COLO829 (cell line): ENCODE data around the gene SMYD3.

ENCODE experiments used
- DNase-seq: peaks from one replicate; pipeline ENCODE4 v3.0.0; 2012; ENCODE audit warnings: low spot score

SMYD3 gene

DNA sequence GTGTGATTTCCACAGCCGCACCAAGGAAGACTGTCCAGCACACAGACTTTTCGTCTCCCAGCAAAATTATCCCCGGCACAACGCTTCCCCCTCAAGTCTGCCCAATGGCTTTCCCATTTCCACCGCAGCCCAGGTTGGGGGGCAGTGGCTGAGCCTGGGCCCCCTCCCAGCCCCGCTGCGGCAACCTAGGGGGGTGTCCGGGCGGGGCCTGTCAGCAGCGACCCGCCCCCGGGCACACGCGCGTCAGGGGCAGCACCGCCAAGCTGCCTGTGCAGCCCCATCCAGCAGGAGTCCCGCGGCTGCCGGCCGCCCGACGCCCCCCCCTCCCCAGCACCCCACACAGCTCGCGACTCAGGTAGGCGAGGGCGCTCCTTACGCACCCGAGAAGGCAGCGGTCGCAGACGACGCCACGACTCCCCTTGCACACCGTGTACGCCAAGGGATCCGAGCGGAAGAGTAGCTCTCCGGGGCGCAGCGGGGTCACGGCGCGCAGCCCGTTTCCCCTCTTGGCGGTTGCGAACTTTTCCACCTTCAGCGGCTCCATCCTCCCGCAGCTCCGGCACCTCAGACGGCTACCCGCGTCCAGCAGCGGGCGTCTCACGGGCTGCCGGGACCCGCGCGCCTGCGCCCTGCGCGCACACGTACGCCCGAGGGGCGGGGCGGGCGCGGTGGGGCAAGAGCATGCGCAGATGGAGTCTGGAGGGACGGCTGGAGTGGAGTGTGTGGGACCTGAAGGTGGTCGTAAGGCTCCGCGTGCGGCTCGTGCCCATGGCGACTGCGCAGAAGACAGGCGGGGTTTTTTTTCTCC, at the start of gene SMYD3:
Gene SMYD3, minus strand, starts transcription at position 606 of the 808 bp plus-strand sequence.
- DNase-seq: peak; percentile 87

DNA sequence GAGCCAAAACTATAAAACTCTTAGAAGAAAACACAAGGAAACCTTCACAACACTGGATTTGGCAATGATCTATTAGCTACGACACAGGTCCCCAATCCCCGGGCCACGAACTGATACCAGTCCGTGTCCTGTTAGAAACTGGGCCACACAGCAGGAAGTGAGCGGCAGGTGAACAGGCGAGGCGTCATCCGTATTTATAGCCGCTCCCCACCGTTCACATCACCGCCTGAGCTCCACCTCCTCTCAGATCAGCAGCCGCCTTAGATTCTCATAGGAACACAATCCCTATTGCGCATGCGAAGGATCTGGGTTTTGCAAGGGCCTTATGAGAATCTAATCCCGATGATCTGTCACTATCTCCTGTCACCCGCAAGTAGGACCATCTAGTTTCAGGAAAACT, 47.1 kb upstream of the SMYD3 start:
- no peak for DNase-seq

DNA sequence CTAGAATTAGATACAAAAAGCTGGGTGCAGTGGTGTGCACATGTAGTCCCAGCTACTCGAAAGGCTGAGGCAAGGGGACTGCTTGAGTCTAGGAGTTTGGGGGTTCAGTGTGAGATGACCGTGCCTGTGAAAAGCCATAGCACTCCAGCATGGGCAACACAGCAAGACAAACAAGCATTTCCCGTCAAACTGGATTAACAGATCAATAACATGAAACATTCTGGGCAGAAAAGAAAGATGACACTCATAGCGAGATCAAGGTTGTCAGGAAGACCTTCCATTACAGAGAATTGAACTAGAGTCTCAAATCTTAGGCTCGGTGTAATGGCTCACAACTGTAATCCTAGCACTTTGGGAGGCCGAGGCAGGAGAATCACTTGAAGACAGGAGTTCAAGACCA, 45.0 kb upstream of the SMYD3 start:
- no peak for DNase-seq

DNA sequence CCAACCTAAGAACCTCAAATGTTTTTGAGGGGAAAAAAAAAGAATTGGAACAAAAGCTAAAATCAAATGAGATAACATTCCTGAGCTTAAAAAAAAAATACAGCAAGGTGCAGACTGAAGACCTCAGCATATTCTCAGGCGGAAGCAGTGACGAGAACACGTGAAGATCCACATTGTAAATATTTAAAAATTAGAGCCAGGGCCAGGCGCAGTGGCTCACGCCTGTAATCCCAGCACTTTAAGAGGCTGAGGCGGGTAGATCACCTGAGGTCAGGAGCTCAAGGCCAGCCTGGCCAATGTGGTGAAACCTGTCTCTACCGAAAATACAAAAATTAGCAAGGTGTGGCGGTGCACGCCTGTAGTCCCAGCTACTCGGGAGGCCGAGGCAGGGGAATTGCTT, 43.3 kb upstream of the SMYD3 start:
- no peak for DNase-seq

DNA sequence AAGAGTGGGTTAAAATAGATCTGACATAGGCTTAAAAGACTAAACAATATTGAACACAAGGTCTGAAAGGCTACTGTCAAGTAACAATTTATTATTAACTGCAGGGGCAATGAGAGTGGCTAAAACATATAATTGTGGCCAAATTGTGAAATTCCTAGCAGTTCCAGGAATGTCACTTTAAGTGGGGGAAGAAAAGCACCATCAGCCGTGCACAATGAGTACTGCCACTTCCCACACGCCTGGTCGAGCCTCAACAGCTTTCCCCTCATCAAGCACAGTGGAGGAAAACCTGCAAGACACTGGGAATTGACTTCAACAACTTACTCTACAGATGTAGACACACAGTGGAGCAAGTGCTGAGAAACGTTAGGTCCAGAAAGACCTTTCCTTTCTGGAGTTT, 42.6 kb upstream of the SMYD3 start:
- no peak for DNase-seq

DNA sequence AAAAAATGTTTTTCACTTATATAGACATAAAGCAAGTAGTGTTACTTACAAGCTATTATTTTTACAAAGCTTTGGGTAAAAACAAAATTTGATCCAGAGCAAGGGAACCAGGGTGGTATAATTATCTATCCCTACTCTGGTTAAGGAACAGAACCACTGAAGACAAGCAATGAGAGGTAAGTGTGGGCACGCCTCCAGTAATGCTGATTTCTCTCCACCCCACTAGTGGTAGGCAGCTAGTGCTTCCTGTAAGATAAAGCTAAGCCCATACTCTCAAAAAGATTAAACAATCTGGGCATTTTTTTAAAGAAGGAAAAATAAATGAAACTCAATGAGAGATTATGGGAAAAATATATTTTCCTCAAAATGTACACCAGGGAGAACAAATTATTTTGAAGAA, 36.9 kb upstream of the SMYD3 start:
- no peak for DNase-seq

DNA sequence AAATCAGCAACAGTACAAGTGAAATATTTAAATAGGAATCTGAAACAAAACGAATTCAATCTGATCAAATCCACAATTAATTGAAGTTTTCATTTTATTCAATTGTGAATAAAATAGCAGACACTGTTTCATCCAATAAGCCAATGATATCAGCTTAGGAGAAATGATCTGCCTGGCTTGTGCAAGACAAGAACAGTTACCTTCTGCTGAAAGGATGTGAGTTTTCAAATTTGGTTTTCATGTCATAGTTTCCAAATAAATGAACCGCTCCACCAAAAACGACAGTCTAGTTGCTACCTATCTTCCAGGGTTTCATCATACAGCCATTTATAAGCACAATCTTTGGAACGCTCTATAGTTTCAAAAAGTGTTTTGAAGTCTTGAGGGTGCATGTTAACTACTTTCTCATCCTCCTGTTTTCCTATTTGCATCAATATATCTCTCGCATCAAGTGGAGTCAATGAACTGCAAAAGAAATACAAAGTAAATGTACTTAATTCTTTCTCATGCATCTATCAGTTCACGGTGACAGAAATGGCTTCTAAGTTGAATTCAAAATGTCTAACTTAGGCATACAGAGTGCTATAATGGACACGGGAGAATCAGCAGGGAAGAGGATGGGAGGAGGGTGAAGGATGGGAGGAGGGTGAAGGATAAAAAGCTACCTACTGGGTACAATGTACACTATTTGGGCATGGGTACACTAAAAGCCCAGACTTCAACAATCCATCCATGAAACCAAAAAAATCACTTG, 33.8 kb upstream of the SMYD3 start:
- DNase-seq: no peak

DNA sequence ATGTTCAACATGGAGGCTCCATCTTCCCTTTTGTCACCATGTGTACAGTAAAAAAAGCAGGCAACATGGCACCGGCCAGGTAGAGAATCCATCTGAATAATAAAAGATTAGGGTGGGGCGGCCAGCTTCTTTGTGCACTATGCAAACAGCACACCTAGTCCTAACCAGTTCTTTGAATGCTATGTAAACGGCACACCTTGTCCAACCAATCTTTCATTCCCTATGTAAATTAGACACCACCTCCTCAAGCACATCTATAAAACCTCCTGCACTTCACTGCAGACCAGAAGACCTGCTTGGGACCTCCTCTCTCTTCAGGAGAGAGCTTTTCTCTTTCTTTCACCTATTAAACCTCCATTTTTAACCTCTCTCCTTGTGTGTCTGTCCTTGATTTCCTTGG, 30.8 kb upstream of the SMYD3 start:
- no peak for DNase-seq

DNA sequence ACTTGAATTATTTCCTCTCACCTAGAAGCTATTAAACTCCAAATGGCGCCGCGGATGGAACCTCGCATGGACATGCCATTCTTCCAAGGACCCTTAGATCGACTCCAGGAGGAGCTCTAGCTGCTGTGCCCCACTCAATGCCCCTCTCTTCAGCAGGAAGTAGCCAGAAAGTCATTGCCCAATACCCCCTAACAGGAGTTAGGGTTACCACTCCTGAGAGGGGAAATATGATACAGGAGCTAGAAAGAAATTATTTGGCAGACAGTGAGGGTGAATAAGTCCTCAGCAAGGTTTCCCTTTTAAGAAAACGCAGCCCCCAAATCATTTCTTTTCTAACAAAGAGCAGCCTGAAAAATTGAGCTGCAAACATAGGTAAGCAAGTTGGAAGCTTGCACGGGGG, 30.4 kb upstream of the SMYD3 start:
- no peak for DNase-seq

DNA sequence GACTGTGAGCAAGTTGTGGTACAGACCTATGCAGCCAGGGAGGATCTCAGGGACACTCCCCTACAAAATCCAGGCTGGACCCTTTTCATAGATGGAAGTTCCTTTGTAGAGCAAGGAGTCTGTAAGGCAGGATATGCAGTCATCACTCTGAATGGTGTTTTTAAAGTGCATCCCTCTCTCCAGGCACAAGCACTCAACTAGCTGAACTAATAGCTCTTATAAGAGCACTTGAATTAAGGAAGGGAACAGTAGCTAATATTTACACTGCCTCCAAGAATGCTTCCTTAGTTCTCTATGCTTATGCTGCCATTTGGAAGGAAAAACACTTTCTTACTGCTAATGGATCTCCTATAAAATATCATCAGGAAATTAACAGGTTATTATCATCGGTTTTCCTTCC, 27.0 kb upstream of the SMYD3 start:
- no peak for DNase-seq

DNA sequence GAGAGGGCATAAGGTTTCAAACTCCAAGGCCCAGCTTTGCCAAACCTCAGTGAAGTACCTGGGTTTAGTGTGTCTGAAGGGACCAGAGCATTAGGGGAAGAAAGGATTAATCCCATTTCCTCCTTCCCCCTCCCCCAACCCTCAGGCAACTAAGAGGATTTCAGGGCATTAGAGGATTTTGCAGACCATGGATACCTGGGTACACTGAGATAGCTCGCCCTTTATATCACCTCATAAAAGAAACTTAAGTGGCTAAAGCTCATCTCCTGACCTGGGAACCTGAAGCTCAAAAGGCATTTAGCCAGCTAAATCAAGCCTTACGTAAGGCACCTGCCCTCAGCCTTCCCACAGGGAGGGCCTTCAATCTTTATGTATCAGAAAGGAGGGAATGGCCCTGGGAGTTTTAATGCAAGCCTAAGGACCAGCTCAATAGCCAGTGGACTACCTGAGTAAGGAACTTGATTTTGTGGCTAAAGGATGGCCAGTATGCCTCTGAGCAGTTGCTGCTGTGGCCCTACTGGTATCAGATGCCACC, 26.4 kb upstream of the SMYD3 start:
- no peak for DNase-seq

DNA sequence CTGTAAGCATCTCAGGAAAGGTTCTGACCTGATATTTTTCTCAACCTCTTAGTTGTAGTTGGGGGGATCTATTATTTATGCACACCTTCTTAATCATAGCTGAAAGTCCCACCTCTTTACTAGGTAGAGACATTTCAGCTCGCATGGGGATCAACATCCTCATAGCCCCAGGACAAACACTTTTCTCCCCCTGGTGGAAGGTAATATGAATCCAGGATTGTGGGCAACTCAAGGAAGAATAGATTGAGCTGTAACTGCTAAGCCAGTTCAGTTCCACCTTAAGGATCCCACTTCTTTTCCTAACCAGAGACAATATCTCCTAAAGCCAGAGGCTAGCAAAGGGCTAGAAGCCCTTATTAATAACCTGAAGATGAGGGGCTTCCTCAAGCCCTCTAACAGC, 25.4 kb upstream of the SMYD3 start:
- no peak for DNase-seq

DNA sequence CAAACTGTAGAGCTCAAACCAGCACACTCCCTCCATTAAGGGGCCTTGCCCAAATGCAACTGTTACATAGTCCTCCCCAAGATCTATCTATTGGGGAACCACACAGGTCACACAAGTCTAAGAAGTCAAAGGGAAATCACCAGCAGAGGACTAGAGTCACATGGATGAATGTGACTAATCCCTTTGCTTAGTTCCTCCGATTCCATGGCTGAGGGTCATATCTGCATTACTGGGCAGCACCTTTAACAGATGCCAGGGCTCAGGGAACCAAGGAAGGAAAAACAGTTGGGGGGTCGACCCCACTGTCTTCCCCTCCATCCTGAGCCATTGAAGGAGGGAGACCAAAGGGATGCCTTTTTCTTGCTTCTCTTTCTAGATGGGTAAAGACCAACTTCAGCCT, 23.4 kb upstream of the SMYD3 start:
- DNase-seq: no peak

DNA sequence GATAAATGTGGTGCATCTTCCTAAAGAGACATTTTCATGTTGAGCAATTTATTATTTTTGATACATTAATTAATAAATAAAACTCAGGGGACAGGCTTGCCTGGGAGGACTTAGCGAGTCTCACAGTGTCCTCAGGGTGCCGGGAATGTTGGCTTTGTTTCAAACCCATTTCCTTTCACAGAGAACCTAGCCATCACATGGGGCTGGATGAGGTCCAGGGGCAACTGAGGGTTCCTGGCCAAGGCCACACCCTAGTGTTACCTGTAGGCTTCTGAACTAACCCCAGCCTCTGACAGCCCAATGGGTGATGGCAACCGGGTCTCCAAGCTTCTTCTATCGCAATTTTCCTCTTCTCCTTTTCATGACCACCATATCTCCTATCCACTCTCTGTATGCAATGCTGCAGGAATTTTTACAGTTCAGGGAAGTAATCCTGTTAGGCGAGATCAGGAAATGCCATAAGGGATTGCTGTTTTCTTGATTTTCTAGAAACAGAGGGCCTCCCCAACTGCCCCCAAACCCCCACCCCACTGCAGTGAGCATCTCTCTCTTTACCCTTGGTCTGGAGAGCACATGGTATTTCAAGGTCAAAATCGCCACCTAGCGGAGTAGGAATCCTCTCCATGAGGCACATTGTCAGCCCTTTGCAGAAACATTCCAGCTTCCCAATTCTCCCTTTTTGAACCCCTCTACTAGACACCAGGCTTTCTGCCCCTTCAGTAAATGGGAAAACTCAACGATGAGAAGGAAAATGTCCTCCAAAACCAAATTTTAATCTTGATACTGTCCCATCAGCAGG, 22.1 kb upstream of the SMYD3 start:
- no peak for DNase-seq

DNA sequence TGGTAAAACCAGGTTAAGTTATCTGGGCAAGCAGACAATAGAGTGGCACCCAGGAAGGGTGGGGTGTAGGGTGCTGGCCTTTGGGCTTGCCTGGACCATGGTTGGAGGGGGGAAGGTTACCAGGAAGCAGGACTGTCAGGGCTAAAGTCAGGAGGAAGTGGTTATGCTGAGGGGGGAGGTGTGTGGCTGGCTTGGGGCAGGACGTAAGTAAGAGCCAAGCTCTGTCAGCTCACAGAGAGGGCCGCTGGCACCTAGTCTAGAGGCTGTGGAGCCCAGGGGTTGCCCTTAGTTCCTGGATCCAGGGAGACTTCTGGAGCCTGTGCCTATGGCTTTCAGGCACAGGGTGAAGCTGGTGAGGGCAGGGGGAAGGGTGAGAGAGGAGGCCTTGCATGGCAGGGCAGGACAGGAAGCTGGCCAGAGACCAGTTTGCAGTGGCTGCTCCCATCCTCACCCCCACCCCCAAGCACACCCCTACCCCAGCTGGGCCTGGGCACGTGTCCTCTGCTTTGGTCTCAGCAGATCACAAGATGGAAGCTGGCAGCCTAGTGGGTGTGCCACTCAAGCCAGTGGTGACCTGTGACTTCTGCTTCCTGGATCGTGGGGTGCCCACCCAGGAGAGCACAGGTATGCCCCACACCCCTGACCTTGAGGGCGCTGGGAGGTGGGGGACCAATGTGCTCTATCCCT, 20.5 kb upstream of the SMYD3 start:
- DNase-seq: no peak

DNA sequence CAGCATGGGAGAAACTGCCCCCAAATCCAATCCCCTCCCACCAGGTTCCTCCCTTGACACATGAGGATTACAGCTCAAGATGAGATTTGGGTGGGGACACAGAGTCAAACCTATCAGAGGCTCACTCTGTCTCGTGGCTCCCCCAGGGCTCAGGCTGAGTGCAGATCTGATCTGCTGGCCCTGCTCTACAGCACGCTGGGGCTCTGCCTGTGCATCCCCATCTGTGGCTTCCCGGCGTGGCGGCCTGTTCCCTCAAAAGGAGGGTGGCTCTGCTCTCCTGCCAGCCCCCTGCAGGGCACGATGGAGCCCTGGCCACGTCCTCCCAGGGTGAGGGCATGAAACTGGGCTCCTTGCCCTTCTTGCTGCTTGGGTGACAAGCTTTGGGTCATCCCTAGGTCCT, 19.8 kb upstream of the SMYD3 start:
- no peak for DNase-seq

DNA sequence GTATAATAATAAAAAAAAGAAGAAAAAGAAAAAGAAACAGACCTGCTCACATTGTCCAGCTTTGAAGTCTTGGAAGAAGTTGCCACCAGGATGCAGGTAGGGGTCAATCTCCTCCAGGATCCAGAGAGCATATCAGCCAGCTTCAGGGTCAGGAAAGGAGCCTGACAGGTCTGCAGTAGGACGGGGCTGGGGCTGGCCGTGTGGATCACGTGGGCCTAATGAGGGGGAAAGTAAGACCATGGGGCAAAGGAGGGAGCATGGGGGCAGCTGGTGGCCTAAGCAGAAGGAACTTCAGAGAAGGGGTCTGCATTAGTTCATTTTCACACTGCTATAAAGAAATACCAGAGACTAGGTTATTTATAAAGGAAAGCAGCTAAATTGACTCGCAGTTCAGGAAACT, 19.3 kb upstream of the SMYD3 start:
- no peak for DNase-seq

DNA sequence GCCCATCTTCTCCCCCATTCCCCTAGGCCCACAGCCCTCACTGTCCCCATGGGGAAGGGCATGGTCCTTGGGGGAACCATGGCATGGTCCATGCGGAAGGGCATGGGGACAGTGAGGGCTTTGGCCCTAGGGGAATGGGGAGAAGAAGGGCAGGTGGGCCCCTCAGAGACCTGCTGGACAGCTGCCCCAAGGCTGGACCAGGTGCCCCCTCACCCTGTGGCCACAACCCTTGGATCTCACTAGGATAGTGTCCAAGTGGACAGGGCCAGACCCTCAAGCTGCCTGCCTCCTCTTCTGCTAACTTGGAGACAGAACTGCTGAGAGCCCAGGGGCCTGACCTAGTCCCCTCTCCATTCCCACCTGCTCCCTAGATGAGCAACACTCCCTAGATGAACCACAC, 12.4 kb upstream of the SMYD3 start:
- DNase-seq: no peak

DNA sequence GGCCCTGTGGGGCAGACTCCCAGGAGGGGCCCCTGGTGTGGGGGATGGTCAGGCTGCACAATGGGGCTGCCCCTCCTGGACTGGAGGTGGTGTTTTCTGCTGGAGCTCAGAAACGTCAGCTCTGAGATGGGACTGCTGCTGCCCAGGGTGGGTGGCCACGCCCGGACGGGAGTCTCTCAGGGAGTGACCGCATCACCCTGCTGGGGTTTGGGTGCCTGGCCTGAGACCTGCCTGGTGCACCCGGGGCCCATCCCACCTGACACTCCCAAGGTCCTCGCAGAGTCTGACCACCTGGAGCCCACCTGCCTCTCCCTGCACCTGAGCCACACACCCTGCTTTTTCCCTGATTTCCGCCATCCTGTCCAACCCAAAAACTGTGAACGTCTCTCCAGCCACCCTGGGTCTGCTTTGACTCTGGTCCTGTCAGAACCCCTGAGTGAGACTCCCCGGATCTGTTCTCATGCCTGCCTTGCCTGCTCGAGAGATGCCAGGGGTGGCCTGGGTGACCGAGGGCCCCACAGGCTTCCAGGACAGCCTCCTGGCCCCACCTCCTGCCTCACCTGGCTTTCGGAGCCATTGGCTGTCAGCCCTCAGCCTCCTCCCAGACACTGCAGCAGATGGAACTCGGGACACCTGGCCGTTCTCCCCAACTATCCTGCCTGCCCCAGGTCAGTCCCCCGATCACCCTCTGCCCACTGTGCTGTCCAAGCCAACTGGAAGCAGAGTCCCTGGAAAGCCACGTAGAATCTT, 11.6 kb upstream of the SMYD3 start:
- DNase-seq: no peak

DNA sequence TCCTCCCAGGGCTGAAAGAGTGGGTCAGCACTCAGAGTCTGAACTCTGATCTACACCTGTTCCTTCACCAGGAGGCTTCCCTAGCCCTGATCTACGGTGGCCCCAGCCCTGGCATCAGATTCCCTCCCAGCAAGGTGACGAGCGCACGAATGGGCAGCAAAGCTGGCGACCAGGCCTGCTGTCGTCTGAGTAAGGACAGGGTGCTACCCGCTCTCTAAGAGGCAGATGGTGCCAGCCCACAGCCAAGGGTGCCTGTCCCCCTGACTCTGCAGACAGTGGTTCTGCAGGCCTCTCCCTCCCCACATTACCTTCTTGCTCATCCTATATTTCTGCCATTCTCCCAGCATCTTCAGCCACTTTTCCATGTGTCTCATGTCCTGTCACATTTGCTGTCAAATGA, 10.3 kb upstream of the SMYD3 start:
- DNase-seq: no peak

DNA sequence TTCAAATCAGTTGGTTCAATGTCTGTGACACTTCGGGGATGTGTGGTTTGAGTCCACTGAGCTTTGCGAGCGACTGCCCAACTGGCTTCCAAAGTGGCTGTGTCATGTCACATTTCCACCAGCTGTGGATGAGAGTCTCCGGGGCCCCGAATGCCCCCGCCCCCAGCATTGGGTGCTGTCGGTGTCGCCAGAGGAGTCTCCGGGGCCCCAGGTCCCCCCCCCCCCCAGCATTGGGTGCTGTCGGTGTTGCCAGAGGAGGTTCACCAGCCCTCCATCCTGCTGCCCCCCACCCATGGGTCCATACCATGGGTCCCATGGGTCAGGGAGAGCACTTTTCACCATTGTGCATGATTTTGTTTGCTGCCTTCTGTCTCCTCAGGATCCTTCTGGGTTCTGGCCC, 9.0 kb upstream of the SMYD3 start:
- no peak for DNase-seq
